IMR-90 (cell line): ENCODE results near the gene MAPK1.
"Not testable (repeated sequence)": the region's sequence is repeated elsewhere in the genome, so short reads cannot be mapped to it uniquely, and the experiment has no call there.

Experiments used
- BHLHE40 ChIP-seq: fragments of 150-350 bp; IDR thresholded peaks from 2 replicates; pipeline ENCODE4 v1.6.1; 2016; ENCODE audit warnings: mild to moderate bottlenecking, low read depth, low read length
- CTCF ChIP-seq: conservative IDR thresholded peaks from 2 replicates; pipeline ENCODE4 v1.5.1; 2012; ENCODE audit warnings: mild to moderate bottlenecking, low read depth, low read length, improper control_type of control experiment
- POLR2A ChIP-seq: IDR thresholded peaks from 2 replicates; pipeline ENCODE4 v1.6.1; 2012; ENCODE audit warnings: mild to moderate bottlenecking, low read depth, low read length
- RAD21 ChIP-seq: IDR thresholded peaks from 2 replicates; pipeline ENCODE4 v1.6.1; 2012; ENCODE audit warnings: low read length, improper control_type of control experiment

- not testable (repeated sequence) for TF ChIP-seq RAD21, CTCF, POLR2A, BHLHE40
These were observed 31.0 kb downstream of the MAPK1 start for GRCh38 chr22:21836486-21836885.
